ENCODE results near the gene GAS7.
"Not testable (repeated sequence)": the region's sequence is repeated elsewhere in the genome, so short reads cannot be mapped to it uniquely, and the experiment has no call there.

GAS7 gene

DNA sequence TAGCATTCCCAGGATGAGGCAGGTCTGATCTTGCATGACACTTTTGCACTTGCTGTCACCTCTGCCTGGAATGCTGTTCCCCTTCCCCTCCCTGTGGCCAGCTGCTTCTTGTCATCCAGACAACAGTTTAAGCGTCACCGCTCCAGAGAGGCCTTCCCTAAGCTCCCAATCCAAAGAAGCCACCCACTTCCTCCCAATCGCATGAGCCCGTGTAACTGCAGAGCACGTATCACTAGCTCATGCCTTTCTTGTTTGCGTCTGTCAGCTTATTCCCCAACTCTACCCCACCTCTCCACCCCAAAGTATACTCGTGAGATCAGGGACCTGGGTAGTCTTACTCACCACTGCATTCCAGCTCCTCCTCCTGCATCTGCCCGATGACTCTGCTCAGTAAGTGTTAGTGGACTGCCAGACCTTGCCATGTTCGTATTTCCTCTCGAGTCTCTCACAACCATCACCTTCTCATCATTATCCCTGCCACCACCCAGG lies 92.8 kb downstream of the GAS7 start:
- in situ Hi-C loops (cut with HindIII; ENCODE audit: low pct_unique_long_range_greater_than_20kb, low sequenced_read_pairs) = no loop called here
- DNase-seq (ENCODE audit: low read depth in 1 of 2, low spot score in 1 of 2) = no peak
- no peak for TF ChIP-seq JUND (IDR thresholded peaks at IDR 0.05; ENCODE audit: low read depth)

DNA sequence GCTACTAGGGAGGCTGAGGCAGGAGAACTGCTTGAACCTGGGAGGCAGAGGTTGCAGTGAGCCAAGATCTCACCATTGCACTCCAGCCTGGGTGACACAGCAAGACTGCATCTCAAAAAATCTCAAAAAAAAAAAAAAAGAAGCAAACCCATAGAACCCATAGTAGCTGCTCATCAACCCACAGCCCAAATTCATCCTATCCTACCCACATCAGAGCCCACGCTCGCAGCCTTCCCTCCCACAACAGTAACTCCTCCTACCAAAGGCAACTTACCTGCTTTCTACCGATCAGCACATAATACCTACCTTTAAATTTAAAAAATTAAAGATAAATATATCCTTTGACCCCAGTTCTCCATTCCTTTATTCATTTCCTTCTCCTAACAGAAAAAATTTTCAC lies 94.7 kb downstream of the GAS7 start:
- no peak for TF ChIP-seq JUND (IDR thresholded peaks at IDR 0.05; ENCODE audit: low read depth)

DNA sequence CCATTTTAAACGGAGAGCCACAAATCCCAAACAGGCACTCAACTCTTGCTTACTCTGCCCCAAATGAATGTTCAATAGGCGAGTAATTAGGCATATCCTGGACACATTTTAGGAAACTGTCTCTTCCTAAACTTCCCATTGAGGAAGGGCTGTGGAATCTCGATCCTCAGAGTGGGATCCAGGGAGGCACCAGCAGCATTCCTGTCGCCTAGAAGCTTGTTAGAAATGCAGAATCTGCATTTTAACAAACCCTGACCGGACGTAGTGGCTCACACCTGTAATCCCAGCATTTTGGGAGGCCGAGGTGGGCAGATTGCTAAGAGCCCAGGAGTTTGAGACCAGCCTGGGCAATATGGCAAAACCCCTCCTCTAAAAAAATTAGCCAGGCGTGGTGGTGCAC lies 95.6 kb downstream of the GAS7 start:
- no peak for TF ChIP-seq JUND (IDR thresholded peaks at IDR 0.05; ENCODE audit: low read depth)
- no peak for DNase-seq (ENCODE audit: low read depth in 1 of 2, low spot score in 1 of 2)
- in situ Hi-C loops (cut with HindIII; ENCODE audit: low pct_unique_long_range_greater_than_20kb, low sequenced_read_pairs) = no loop called here

More for the DNA sequence above, 94.7 kb downstream of the GAS7 start:
- in situ Hi-C loops (cut with HindIII; ENCODE audit: low pct_unique_long_range_greater_than_20kb, low sequenced_read_pairs) = no loop called here
- DNase-seq (ENCODE audit: low read depth in 1 of 2, low spot score in 1 of 2) = no peak

DNA sequence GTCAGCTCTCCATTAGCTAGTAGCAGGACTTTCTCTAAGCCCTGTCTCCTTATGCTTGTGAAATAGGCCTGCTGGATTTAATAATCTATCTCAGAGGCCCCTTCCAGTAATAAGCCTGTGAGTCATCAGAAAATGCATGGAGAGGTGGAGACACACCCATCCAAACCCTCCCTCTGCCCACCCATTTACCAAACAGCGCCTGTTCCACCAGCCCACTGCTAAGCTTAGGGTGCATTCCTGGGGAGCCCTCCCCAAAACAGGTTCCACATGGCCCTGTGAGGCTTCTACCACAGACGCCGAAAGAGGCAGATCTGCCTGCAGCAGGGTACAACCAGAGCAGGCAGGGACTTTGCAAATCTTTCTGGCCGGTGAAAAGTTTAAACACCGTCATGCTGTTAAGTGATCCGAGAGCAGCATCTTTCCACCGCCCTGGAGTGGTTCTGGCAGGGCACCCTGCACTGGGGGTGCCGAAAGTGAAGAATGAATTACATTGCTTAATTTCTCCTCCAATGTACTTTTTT lies 99.3 kb downstream of the GAS7 start:
- in situ Hi-C loops (cut with HindIII; ENCODE audit: low pct_unique_long_range_greater_than_20kb, low sequenced_read_pairs) = no loop called here
- TF ChIP-seq JUND (IDR thresholded peaks at IDR 0.05; ENCODE audit: low read depth) = no peak
- DNase-seq (ENCODE audit: low read depth in 1 of 2, low spot score in 1 of 2) = no peak

DNA sequence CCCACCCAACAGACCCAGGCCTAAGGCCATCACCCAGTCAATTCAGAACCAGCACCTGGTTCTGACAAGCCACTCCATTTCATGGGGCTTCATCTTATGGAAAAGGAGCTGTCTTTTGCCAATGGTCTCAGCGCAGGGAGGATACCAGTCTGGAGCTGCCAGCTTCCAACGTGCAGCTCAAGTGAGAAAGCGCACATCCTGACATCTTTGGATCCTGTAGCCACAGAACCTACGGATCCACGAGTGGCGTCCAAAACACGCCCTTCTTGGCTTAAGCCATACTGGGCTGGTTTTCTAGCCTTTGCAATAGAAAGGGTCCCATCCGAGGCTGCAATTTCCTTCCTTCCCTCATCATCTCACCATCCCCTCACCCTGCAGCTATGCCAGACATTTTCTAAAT lies 101.8 kb downstream of the GAS7 start:
- TF ChIP-seq JUND (IDR thresholded peaks at IDR 0.05; ENCODE audit: low read depth) = no peak
- in situ Hi-C loops (cut with HindIII; ENCODE audit: low pct_unique_long_range_greater_than_20kb, low sequenced_read_pairs) = no loop called here
- DNase-seq (ENCODE audit: low read depth in 1 of 2, low spot score in 1 of 2) = no peak

DNA sequence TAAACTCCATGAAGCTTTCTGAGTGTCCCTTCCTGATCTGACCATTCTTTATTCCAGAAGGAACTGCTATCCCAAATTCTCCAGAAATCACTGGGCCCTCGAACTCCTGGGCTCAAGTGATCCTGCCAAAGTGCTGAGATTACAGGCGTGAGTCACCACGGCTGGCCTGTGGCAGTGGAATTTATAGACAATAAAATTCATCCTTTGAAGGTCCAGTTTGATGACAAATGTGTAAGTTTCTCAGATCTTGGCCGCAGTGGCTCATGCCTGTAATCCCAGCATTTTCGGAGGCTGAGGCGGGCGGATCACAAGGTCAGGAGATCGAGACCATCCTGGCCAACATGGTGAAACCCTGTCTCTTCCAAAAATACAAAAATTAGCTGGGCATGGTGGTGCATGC lies 103.1 kb downstream of the GAS7 start:
- DNase-seq (ENCODE audit: low read depth in 1 of 2, low spot score in 1 of 2); in situ Hi-C loops (cut with HindIII; ENCODE audit: low pct_unique_long_range_greater_than_20kb, low sequenced_read_pairs): not testable (repeated sequence)

DNA sequence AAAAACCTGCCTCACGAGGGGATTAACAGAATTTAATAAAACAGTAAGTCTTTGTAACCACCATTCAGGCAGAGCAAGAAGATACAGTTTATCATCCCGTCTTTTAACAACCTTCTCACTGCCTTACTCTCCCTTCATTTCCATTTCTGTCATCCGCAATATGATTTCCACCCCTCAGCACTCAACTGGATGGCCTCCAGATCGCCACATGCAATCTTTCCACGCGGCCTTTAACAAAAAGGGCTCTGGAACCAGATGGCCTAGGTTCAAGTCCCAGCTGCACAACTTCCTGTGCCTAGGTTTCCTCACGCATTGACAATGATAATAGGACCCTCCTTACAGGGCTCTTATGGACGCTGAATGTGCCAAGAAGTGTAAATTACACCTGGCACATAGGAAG lies 103.6 kb downstream of the GAS7 start:
- no peak for TF ChIP-seq JUND (IDR thresholded peaks at IDR 0.05; ENCODE audit: low read depth)
- DNase-seq (ENCODE audit: low read depth in 1 of 2, low spot score in 1 of 2) = no peak
- in situ Hi-C loops (cut with HindIII; ENCODE audit: low pct_unique_long_range_greater_than_20kb, low sequenced_read_pairs) = no loop called here

DNA sequence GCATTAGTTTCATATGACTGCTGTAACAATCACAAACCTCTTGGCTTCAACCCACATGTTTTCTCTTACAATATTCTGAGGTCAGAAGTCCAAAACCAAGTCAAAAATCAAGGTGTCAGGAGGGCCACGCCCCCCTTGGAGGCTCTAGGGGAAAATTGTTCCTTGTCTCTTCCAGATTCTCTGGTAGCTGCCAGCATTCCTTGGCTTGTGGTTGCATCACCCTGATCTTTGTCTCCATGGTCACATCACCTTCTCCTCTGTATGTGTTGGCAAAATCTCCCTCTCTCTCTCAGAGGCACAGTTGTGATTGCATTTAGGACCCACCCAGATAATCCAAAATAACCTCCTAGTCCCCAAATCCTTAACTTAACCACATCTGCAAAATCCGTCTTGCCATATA lies 105.8 kb downstream of the GAS7 start:
- in situ Hi-C loops (cut with HindIII; ENCODE audit: low pct_unique_long_range_greater_than_20kb, low sequenced_read_pairs) = no loop called here
- TF ChIP-seq JUND (IDR thresholded peaks at IDR 0.05; ENCODE audit: low read depth) = no peak
- no peak for DNase-seq (ENCODE audit: low read depth in 1 of 2, low spot score in 1 of 2)

DNA sequence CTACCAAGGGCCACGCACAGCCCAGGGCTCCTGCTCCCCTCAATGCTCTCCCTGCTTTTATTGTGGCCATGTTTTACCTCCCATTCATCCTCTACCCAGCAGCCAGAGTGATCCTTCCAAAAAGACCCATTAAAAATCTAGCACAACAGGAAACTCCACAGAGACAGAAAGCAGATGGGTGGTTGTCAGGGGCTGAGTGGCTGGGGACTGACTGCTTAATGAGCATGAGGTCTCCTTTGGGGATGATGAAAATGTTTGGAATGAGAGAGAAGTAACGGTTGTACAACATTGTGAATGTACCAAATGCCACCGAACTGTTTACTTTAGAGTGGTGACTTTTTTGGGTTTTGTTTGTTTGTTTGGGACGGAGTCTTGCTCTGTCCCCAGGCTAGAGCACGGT lies 107.4 kb downstream of the GAS7 start:
- in situ Hi-C loops (cut with HindIII; ENCODE audit: low pct_unique_long_range_greater_than_20kb, low sequenced_read_pairs) = no loop called here
- DNase-seq (ENCODE audit: low read depth in 1 of 2, low spot score in 1 of 2) = no peak
- no peak for TF ChIP-seq JUND (IDR thresholded peaks at IDR 0.05; ENCODE audit: low read depth)

DNA sequence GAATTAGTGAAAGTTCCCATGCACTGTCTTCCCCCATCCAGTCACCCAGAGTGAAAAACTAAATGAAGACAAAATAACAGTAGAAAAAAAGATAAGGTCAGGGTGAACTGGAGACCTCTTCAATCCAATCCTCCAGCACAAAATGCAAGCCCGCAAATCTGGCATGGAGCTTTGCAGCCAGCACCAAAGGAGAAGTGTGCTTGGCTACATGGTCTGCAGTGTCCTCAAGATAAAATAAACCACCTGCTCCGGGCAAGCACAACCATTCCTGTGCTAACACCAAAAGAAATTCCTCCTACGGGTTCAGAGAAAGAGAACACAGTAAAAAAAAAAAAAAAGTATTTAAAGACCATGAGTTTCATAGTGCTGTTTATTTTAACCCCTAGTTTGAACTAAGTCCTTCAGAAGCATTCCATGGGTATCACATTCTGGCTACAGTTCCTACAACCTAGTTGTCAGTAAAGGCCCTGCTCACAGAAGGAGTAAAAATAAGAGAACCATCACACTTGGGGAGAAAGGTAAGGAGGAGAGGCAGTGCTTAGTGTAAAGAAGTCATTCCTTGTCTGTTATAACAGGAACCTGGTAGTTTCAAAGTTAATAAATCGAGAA lies 109.1 kb downstream of the GAS7 start:
- in situ Hi-C loops (cut with HindIII; ENCODE audit: low pct_unique_long_range_greater_than_20kb, low sequenced_read_pairs) = no loop called here
- TF ChIP-seq JUND (IDR thresholded peaks at IDR 0.05; ENCODE audit: low read depth) = no peak
- no peak for DNase-seq (ENCODE audit: low read depth in 1 of 2, low spot score in 1 of 2)

DNA sequence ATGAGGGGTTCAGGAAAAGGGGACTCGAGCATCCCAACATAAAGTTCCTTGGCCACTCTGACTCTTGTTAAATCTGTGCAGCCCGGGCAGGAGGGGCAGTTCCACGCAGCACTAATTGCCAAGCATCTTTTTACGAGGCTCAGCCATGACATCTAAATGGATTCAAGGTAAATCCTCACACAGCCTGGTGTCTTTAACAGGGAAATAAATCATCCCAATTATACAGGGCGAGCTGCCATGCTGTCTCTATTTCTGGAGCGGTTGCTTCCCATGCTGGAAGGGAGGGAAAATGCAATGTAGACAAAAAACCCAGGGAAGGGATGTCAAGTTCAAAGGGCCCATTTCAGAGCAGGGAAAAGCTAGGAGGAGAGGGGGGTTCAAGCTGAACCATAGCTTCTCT lies 110.0 kb downstream of the GAS7 start:
- no peak for TF ChIP-seq JUND (IDR thresholded peaks at IDR 0.05; ENCODE audit: low read depth)
- DNase-seq (ENCODE audit: low read depth in 1 of 2, low spot score in 1 of 2) = no peak
- in situ Hi-C loops (cut with HindIII; ENCODE audit: low pct_unique_long_range_greater_than_20kb, low sequenced_read_pairs) = no loop called here

DNA sequence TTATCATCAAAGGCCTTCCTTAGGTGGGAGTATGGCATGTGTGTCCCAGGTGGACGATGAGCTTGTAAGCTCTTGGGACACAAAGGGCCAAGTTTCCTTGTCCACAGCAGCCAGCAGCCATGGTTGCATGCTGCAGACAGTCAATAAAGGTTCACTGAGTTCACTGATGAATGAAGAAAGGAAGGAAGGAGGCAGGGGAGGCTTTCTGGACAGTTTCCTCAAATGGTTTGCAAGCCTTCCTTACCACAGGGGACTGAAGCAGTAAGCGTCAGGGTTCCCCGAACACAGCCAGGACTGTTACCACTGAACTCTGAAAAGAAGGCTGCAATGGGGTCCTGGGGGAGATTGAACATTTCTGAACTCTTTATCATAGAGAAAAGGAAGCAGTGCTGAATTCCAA lies 111.1 kb downstream of the GAS7 start:
- TF ChIP-seq JUND (IDR thresholded peaks at IDR 0.05; ENCODE audit: low read depth) = no peak
- no peak for DNase-seq (ENCODE audit: low read depth in 1 of 2, low spot score in 1 of 2)
- in situ Hi-C loops (cut with HindIII; ENCODE audit: low pct_unique_long_range_greater_than_20kb, low sequenced_read_pairs) = no loop called here

DNA sequence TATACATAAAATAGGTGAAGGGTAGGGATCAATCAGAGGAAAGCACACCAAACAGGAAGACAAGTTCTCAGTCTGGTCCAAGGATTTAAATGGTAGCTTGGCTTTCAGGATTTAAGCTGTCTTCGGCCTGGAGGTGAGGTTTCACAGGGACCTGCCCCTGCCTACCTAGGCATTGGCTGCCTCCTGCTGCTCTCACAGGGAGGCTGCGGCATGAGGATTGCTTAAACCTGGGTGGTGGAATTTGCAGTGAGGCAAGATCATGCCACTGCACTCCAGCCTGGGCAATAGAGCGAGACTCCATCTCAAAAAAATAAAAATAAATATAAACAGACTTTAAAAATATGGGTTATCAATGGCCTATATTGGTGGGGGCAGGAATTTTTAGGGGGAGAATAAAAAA lies 114.5 kb downstream of the GAS7 start:
- in situ Hi-C loops (cut with HindIII; ENCODE audit: low pct_unique_long_range_greater_than_20kb, low sequenced_read_pairs) = no loop called here
- no peak for DNase-seq (ENCODE audit: low read depth in 1 of 2, low spot score in 1 of 2)
- no peak for TF ChIP-seq JUND (IDR thresholded peaks at IDR 0.05; ENCODE audit: low read depth)

DNA sequence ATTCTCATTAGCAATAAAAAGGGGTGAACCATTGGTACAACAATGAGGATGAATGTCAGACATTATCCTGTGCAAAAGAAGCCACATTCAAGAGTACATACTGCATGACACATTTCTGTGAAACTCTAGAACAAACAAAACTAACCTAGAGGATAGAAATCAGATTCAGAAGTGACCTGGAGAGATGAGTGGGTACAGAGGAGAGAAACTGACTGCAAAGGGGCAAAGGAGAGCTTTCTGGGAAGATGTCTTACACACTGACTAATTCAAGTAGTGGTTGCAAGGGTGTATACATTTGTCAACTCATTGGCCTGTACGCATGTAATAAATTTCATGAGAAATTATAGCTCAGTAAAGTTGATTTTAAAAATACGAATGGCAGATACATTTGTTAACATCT lies 115.6 kb downstream of the GAS7 start:
- TF ChIP-seq JUND (IDR thresholded peaks at IDR 0.05; ENCODE audit: low read depth) = no peak
- in situ Hi-C loops (cut with HindIII; ENCODE audit: low pct_unique_long_range_greater_than_20kb, low sequenced_read_pairs) = no loop called here
- no peak for DNase-seq (ENCODE audit: low read depth in 1 of 2, low spot score in 1 of 2)
